ENCODE measurements around the gene ARHGAP11A.

Gene ARHGAP11A

GRCh38 chr15:32659340-32660155, 44.2 kb downstream of the ARHGAP11A start:
- DNase-seq (ENCODE audit: low read depth), result peak; percentile 65
- H3K4me3 ChIP-seq (ENCODE audit: control insufficient read depth, low read depth, low read length), result no peak overlapping the region
- TF ChIP-seq, protein P1, sequence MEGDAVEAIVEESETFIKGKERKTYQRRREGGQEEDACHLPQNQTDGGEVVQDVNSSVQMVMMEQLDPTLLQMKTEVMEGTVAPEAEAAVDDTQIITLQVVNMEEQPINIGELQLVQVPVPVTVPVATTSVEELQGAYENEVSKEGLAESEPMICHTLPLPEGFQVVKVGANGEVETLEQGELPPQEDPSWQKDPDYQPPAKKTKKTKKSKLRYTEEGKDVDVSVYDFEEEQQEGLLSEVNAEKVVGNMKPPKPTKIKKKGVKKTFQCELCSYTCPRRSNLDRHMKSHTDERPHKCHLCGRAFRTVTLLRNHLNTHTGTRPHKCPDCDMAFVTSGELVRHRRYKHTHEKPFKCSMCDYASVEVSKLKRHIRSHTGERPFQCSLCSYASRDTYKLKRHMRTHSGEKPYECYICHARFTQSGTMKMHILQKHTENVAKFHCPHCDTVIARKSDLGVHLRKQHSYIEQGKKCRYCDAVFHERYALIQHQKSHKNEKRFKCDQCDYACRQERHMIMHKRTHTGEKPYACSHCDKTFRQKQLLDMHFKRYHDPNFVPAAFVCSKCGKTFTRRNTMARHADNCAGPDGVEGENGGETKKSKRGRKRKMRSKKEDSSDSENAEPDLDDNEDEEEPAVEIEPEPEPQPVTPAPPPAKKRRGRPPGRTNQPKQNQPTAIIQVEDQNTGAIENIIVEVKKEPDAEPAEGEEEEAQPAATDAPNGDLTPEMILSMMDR (IDR thresholded peaks at IDR 0.05; ENCODE audit: control insufficient read depth, insufficient read depth, low read depth, low read length, missing control alignments), result peak; percentile 19

DNA sequence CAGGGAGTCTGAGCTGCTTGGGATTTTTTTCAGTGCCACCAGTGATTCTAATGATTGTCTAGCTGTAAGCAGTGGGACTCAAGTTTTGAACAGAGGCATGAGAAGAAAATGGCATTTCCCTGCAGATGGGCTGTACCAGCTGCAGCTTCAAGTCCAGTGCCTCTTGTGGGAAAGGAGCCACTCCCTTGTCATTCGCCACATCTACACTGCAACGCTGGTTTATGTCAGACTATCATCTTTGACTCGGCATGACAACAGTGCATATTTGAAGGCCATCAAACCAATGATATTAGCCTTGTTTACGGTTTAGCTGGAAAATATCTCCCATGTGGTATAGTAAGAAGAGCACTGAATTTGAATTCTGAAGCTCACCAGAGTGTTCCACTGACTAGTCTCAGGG, 48.4 kb downstream of the ARHGAP11A start:
- TF ChIP-seq, protein P1 (IDR thresholded peaks at IDR 0.05; ENCODE audit: control insufficient read depth, insufficient read depth, low read depth, low read length, missing control alignments), result no peak
- H3K4me3 ChIP-seq (ENCODE audit: control insufficient read depth, low read depth, low read length), result no peak overlapping the region
- DNase-seq (ENCODE audit: low read depth), result no peak

DNA sequence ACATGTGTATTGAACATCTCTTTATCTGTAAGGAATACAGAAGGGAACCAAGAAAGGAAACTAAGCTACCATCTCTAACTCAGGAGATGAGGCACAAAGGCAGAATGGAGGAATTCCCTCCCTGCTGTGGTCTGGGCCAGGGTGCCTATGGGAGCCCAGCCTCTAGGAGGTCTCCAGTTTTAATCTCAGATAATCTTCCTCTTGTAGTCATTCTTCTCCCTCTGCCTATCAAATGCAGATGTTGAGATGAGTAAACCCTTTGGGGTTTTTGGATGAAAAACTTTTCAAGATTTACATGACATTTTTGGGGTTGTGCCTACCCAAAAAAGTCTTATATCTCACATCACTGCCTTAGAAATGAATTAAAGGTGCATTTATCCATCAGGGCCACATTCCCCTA, 49.5 kb downstream of the ARHGAP11A start:
- H3K4me3 ChIP-seq (ENCODE audit: control insufficient read depth, low read depth, low read length), result no peak overlapping the region
- no peak for DNase-seq (ENCODE audit: low read depth)
- TF ChIP-seq, protein P1 (IDR thresholded peaks at IDR 0.05; ENCODE audit: control insufficient read depth, insufficient read depth, low read depth, low read length, missing control alignments), result no peak

GRCh38 chr15:32667321-32667720, 52.0 kb downstream of the ARHGAP11A start:
- no peak for DNase-seq (ENCODE audit: low read depth)
- no peak overlapping the region for H3K4me3 ChIP-seq (ENCODE audit: control insufficient read depth, low read depth, low read length)
- TF ChIP-seq, protein P1 (IDR thresholded peaks at IDR 0.05; ENCODE audit: control insufficient read depth, insufficient read depth, low read depth, low read length, missing control alignments), result no peak

DNA sequence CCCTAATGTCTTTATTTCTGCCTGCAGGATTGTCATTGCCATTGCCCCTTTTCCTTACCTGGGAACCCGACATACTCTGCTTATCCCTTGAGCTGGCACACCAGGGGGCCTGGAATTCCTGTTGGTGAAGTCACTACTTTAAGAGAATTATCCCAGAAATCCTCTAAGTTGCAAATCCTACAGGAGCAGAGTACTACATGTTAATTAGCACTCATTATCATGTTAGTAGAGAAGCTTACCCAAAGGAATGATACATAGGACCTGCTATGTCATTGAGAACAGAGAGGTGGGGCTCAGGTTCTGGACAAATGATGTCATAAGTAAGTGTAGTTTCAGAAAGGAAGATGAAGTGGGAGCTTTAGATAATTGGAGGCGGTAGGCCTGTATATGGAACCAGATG, 53.6 kb downstream of the ARHGAP11A start:
- TF ChIP-seq, protein P1 (IDR thresholded peaks at IDR 0.05; ENCODE audit: control insufficient read depth, insufficient read depth, low read depth, low read length, missing control alignments), result no peak
- DNase-seq (ENCODE audit: low read depth), result no peak

DNA sequence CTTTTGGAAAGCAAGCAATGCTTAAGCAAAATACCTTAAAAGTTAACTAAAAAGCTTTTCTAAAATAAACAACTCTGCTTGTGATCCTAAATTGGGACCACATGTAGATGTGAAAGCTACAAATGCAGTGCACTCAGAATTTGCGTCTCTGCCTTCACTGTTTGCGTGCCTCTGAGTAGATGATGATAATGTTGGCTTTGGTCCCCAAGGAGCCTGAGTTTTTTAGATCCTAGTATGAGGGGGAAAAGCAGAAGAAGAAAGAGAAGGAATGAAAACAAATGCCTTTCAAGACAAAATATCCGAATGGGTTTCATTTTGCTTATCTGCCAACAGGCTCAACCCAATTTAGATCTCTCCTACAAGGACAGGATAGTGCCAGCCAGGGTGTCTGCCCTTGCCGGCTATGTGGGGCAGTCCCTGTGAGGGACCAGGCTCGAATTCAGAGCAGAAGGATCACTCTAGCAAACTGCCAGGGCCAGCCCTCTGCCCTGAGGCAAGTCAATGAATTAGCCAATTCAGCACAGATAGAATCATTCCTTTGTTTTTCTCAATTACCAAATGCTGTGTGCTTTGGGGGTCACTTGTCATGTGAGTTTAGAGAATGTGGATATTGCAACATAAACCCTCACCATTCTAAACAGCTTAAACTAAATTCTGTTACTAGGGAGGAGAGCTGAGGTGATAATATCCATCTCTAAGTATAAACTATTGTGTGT, 54.8 kb downstream of the ARHGAP11A start:
- TF ChIP-seq, protein P1 (IDR thresholded peaks at IDR 0.05; ENCODE audit: control insufficient read depth, insufficient read depth, low read depth, low read length, missing control alignments), result no peak
- peak overlapping the region; percentile 15 for H3K4me3 ChIP-seq (ENCODE audit: control insufficient read depth, low read depth, low read length)
- peak; percentile 85 for DNase-seq (ENCODE audit: low read depth)

More for the DNA sequence above, 53.6 kb downstream of the ARHGAP11A start:
- H3K4me3 ChIP-seq (ENCODE audit: control insufficient read depth, low read depth, low read length), result no peak overlapping the region

Measured in AG09309 (cell line).